NCI-H1436 (cell line): Measurements from ENCODE around the gene SPINT1.
"Not testable (repeated sequence)": the region's sequence is repeated elsewhere in the genome, so short reads cannot be mapped to it uniquely, and the experiment has no call there.

ENCODE experiments used
- DNase-seq: peaks from one replicate; lab custom pipeline; 2025; lab: John Stamatoyannopoulos, UW

The SPINT1 gene

DNA sequence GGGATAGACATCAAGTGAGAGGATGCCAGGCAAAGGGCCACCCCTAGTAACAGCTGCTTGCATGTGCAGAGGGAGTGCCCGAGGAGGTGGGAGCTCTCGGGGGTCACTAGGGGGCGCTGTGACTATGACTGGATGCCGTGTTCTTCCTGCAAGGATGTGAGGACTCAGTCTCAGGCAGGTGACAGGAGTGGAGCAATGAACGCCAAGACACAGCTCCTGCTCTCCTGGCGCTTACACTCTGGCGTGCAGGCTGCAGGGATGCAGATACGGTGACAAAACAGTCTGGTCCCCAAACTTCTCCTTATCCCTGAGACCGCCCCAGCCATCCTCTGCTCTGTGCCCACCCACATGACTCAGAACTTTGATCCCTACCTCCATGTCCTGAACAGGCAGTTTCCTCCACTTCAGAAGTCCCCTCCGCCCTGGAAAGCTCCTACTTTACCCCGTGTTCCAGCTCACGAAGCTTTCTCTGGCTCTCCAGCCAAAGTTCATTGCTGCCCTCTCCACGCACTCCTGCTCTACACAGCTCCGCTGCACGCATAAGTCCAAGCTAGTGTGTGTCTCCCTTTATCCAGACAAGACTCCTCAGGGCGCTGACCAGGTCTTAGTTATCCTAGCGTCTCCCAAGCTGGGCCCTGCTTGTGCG, 15.5 kb downstream of the SPINT1 start:
- DNase-seq, result peak; percentile 78

DNA sequence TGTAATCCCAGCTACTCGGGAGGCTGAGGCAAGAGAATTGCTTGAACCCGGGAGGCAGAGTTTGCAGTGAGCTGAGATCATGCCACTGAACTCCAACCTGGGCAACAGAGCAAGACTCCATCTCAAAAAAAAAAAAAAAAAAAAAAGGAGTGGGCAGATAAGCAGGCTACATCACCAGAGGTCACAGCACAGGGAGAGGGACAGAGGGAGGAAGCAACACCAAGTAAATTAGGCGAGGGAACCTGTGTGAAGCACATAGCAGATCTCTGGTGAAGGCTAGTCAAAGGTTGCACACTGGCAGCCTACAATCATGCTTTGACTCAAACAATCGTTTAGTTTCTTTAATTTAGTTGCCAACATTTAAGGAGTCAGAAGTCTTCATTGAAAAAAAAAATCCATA, 17.3 kb downstream of the SPINT1 start:
- not testable (repeated sequence) for DNase-seq

DNA sequence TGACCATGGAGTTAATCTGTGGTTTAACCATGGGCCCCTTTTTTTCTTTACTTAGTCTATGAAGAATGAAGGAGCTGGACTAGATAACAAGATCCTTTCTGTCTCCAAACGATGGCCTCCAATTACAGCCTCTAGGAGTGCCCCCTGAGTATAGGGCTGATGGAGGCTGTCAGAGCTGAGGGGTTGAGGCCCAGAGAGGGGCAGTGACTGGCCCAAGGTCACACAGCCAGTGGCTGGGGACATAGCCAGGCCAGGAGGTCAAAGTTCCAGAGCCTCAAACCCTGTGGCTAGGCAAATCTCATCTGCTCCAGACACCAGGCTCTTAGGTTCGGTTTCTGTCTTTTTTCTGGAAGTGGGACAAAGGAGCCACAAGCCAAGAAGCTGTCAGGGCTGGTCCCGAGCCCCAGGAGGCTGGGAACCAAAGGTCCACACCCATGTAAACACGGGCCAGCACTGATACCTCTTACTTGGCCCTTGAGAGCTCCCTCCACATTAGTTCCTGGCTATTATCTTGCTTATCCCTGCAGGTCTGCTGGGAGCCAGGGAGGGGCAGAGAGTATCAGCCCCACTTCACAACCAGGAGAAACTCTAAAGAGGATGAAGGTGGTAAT, 19.9 kb downstream of the SPINT1 start:
- DNase-seq, result no peak

DNA sequence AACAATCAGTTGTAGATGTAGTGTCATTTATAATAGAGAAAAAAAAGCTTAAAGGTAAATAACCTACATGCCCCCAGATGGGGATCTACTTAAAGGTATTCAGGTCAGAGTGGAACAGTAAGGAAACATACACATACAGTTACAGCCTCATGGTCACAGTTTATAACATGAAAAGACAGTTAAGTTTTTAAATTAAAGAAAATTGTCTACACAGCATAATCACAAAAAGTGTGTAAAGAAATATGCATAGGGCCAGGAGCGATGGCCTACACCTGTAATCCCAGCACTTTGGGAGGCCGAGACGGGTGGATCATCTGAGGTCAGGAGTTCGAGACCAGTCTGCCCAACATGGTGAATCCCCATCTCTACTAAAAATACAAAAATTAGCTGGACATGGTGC, 23.4 kb downstream of the SPINT1 start:
- no peak for DNase-seq

DNA sequence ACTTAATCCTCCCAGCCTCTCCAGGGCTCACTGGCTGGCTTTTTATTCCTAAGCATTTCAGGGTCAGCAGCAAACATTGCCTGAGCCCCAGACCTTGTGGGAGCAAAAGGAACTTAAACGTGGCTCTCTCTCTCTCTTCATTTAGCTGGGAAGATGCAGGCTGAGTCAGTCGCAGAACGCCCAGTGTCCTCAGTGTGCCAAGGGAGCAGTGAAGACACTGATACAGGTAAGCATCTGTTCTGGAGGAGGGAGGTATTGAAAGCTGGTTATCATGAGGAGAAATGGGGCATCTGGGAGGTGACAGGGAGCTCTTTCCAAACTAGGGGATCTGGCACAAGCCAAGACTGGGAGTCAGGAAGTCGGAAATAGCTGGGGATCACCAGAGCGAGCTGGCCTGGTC, 25.8 kb downstream of the SPINT1 start:
- no peak for DNase-seq

DNA sequence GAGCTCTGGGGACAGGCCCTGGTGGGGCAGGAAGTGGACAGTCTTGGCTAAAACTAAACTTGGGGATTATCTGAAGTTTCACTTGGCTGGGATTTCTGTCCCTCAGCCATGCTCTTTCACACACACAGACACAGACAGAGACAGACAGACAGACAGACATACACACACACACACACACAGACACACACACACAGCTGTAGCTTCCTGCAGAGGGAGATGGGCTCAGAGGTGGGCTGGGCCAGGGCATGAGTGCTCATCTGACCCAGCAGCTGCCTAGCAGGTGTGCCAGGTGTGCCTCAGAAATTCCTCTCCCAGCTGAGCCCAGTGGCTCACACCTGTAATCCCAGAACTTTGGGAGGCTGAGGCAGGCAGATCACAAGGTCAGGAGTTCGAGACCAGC, 26.9 kb downstream of the SPINT1 start:
- no peak for DNase-seq

DNA sequence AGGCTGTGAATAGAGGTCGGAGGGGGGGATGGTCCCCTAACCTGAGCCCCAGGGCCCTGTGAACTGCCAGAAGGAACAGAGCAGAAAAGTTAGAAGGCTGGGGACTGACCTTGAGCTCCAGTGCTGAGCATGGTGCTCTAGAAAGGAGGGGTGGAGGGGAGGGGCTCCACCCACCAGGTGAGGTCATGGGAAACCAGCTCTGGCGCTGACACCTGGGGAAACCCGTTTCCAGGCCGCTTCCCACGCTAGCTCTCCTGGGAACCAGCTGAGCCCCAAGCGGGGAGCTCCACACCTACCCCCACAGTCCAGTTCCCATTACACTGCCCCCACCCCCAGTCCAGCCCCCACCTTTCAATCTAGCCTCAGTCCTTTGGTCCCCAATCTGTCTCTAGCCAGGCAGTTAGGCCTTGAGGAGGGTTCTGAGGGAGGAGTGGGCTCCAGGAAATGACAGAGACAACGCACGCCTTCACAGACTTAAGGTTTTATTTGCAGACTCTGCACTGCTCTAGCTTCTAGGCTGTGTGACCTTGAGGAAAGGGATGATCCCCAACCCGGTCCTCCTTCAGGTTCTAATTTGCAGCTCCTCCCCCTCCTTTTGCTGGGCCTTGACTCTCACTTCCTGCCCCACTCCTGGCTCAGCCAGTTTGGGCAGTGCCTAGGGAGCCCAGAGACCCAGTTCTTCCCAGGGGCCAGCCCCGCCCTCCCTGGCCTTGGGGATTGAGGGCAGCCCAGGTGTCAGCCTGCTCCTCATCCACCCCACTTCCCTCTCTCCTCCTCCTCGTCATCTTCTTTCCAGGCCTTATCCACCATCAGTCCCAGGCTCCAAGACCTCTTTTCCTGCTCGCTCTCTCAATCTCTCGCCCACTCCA, 28.1 kb downstream of the SPINT1 start:
- no peak for DNase-seq

DNA sequence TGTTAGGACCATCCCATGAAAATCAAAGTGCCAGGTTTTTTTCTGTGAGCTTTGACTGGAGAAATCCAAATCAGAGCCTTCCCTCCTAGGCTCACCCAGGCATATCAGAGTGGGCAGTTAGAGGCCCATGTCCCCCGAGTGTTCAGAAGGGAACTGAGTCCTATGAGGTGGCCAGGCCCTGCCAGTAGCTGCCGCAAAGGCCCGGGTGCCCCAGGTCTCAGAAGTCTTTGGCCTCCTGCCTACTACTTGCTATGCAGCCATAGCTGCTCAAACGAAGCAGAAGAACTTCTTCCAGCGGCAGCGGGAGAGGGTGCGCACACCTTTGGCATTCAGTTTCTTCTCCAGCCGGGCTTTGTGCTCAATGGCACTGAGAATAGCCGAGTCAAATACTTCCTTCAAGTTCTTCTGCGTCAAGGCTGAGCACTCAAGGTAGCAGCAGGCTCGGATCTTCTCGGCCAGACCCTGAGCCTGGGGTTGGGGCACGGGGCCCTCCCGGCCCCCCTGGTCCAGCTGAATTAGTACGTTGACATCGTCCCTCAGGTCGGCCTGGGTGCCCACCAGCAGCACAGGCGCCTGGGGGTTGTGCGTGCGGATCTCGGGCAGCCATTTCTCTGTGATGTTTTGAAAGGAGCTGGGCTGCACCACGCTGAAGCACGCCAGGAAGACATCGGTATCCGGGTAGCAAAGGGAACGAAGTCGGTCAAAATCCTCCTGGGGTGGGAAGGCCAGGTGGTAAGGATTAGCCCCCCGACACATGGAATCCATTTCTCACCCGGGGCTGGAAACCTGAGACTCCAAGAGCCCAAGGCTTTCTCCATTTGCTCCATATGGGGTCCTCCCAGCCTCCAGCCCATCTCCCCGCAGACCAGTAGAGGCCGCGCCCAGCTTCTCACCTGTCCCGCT, 29.2 kb downstream of the SPINT1 start:
- no peak for DNase-seq

DNA sequence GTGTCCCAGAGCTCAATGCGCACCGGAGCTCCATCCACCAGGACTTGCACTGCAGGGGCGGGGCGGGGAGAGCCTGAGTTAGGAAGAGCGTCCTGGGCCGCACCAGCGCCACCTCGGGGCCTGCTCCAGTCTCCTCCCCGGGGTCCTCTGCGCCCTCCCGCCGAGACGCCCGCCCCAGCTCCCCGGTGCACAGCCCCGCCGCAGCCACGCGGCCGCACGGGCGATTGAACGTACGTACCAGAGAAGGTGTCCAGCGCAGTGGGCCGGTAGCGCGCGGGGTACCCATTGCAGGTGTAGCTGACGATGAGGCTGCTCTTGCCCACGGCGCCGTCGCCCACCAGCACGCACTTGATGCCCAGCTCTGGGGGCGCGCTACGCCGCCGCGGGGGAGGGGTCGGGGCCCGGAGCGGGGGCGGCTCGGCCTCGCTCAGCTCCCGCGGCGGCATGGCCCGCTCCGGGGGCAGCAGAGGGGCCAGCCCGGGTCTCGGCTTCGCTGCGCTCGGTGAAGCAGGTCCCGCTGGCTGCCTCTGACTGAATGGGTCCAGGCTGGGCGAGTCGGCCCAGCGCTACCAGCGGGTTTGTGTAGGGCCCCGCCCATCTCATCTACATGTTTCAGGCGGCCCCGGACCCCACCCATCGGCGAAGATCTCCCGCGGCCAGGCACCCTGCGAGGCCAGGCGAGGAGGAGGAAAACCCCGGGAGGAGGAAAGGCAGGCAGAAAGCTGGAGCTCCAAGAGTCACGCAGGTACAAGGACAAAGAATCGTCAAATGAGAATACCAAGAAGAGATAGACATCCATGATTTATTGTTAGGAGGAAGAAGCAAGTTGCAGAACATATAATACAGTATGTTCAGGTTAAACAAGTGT, 30.1 kb downstream of the SPINT1 start, which contains the start of gene RHOV:
TSS of gene RHOV (minus strand) at position 541 of the 868 bp plus-strand sequence. CDS start at position 446, 95 bp downstream.
- DNase-seq, result peak; percentile 72

DNA sequence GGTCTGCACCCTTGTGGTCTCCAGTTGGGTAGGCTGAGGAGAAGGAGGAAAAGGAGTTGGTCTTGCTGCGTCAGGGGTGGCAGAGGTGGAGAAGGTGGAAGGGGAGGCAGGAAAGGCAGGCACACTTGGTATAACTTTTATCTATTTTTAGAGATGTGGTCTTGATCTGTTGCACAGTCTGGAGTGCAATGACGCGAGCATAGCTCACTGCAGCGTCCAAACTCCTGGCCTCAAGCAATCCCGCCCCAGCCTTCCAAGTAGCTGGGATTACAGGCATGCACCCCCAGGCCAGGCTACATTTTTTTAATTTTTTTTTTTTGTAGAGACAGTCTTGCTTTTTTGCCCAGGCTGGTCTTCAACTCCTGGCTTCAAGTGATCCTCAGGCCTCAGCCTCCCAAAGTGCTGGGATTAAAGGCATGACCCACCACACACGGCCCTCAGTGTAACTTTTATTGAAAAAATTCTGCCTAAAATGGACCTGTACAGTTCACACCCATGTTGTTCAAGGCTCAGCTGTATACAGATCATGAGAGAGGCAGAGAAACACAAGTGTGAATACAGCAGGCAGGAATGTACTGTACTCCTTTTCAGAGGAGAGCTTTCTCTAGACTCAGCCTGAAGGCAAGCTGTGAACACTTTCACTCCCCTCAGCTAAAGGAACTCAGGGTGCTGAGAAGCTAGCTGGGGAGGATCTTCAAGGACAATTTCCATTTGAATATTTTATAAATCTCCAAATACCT, 32.3 kb downstream of the SPINT1 start:
- DNase-seq, result no peak

DNA sequence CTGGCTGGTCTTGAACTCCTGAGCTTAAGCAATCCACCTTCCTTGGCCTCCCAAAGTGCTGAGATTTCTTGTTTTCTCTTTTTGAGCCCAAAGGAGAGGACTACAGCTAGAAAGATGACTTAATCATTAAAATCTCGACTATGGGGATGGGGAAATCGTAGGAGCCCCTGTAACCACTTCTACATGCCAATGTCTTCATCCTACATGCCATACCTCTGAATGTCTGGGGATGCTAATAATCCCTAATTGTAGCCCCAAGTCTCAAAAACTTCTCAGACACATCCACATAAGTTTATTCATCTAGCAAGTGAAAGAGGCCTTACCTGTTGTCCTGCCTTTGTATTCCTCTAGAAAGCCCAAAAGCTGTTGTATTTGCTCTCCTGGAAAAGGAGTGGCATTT, 33.8 kb downstream of the SPINT1 start:
- DNase-seq, result no peak

DNA sequence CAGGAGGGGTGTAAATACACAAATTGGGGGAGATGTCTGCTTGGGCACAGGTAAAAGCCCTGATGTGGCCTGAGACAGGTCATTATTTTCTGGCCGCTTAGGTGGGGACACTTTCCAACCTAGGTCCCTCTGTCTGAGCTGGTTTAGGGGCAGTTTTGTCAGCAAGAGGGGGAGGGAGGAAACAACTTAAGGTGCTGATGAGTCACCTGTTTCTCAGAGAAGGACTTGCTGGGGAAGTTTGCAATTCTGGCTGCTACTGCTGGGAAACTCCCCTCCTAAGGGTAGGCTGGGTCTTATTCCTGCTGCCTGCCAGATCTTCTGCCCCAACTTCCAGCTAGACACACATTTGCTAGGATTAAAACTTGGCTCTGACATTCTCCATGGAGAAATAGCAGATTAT, 34.9 kb downstream of the SPINT1 start:
- DNase-seq, result no peak

DNA sequence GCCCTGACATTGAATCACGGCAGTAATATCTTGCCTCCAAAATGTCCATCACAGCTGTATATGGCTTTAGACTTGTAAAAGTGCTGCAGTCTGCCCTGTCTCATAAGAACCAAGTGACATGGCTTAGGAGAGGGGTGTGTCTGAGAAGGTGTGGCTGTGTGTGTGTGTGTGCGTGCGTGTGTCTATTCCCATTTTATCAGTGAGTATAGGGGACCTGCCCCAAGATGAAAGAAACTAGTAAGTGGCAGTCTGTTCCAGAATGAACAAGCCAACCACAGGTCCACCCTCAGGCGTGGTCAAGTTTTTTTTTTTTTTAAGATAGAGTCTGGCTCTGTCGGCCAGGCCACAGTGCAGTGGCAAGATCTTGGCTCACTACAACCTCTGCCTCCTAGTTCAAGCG, 35.8 kb downstream of the SPINT1 start:
- DNase-seq, result no peak

DNA sequence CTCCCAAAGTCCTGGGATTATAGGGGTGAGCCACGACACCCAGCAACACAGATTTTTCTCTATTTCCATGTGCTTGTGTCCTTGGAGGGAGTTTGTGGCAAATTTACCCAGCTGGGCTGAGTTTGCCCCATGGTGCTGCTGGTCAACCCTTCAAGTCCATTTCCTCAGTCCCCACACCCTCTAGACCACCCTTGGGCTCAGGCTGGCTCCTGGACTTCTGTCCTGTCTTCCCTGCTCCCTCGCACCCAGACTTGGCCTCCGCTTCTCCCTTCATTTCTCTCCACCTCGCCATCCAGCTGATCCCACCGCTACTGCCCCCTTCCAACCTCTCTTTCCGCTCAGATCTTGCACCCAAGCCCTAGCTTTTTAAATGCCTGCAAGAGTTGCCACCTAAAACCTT, 37.5 kb downstream of the SPINT1 start:
- no peak for DNase-seq

DNA sequence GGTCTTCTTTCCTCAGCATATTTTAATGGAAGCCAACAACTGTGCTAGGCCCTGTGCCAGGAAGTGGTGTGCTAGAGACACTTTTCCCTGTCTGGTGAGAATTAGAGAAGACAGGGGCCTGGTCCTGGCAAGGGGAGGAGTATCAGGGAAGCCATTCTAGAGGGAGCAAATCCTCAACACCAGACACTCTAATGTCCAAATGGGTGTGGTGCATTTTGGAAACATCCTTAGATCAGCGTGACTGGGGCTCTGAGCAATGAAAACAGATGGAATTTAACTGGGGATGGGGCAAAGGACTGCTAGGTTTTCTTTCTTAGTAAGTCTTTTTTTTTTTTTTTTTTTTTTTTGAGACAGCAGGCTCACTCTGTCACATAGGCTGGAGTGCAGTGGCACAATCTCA, 42.7 kb downstream of the SPINT1 start:
- DNase-seq, result no peak

DNA sequence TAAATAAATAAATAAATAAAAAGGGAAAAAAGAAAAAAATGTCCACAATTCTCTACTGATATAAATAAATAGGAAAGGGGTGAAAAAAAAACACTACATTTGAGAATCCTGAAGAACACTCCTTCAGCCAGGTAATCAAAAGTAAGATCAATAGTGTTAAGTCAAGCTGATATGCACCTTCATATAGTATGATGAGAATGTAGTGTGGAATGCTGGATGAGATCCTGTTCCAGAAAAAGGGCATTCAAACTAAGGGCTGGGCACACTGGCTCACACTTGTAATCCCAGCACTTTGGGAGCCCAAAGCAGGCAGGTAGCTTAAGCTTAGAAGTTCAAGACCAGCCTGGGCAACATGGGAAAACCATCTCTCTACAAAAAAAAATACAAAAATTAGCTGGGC, 45.3 kb downstream of the SPINT1 start:
- DNase-seq, result no peak

DNA sequence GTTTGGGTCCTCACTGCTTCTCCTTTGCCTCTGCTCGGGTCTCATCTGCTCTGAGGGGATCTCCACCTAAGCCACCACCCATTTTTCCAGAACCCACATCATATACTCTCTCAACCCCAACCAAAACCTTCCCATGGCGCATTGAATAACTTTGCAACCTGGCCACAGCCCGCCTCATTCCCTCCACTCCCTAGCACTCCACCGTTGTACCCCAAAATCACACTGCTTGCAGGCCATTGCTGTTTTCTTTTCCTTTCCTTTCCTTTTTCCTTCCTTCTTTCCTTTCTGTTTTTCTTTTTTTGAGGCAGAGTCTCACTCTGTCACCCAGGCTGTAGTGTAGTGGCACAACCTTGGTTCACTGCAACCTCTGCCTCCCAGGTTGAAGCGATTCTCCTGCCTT, 47.3 kb downstream of the SPINT1 start:
- DNase-seq, result no peak

DNA sequence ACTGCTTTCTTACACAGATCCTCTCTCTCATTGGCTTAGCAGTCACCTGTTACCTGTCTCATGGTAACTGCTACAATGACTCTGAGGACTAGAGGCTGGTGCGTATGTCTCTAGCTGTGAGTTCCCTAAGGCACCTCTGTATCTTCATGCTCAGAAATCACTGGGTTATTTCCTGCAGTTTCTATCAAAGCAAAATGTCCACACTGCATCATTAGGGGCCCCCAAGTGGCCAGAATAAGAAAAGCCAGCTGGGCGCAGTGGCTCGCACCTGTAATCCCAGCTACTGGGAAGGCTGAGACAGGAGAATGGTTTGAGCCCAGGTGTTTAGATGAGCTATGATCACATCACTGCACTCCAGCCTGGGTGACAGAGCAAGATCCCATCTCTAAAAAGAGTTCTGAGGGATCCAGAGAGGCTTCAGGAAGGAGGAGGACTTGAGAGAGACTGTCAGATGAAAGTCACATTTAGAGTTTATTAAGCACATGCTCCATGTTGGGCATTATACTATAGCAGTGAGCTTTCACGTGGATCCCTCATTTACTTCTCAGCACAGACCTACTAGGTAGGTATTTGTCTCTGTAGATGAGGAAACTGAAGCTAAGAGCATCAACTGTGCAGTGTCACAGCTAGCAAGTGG, 48.1 kb downstream of the SPINT1 start:
- peak; percentile 45 for DNase-seq

DNA sequence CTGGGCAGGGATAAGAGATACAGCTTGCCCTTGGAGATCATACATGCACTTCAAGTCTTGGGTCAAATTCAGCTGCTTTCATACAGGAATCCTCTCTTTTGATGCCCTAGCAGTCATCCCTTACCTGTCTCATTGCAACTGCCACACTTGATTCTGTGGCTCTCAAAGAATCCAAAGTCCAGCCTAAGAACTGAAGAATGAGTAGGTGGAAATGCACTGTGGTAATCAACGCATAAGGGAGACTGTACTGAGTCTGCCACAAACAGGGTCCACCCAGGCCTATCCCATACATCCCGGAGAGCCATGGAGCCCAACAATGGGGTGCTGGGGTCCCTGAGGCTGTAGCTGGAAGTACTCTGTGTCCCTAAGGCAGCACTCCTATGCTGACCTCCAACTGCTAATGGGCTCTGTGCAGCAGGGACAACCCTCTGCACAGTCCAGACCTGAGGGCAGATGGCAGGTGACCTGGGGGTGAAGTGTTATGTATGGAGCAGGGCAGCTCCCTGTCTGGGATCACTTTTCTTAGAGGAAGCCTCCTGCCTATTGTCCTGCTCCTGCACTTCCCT, 48.7 kb downstream of the SPINT1 start:
- no peak for DNase-seq
